ENCODE data around the gene SEZ6L. TPM values are rescaled to one million over a fixed set of nuclear protein-coding genes. Genes with fewer than 3 reads are reported as not detected.

Gene SEZ6L
- total RNA-seq, 1 donor from 2014 or later, result 0.04 TPM

DNA sequence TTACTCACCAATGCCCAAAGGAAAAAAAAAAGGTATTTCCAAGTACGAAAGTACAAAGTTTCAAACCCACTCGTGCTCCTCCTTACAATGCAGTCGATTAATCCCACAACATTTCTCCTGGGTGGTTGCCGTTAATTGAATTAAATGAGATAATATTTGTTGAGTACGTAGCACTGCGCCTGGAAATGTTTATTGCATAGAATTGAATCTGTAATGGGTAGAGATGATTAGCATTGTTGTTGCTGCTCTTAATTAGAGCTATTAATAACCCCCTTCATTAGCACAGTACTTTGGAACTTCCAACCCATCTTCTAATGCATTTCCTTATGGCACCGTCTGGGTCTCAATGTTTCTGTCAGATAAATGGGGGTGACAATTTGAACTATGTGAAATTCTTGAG is 77.3 kb downstream of the SEZ6L start:
- ATAC-seq, result no peak

DNA sequence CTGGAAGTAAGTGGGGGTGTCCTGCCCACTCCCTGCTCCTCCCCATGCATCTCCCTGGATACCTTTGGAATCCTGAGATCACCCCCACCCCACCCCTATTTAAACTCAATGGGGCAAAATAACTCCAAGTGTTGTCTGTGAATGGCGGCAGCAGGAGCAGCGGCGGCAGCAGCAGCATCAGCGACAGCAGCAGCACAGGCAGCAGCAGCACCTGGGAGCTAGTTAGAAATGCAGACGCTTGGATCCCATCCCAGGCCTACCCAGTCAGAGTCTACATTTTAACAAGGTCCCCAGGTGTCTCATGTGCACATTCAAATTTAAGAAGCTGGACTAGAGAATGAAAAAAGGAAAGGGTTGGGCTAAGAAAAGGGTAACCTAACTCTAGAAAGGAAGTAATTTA is 82.6 kb downstream of the SEZ6L start:
- ATAC-seq, result no peak

DNA sequence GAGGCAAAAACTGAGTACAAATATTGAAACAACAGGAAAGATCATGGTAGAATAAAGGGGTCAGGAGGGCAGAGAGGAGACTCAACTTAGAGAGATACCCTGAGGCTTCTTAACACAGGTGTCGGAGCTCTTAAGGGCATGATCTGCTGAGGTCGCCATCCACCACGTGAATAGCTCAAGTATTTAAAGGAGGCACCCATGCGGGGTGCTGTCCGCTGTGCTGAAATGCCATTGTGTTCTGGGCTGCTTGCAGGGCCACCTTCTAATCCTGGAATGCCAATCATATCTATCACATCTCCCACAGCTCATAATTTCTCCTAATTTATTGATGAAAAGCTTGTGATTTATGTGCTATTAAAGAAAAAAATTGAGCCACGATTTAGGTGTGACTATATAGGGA is 90.2 kb downstream of the SEZ6L start:
- ATAC-seq, result no peak

DNA sequence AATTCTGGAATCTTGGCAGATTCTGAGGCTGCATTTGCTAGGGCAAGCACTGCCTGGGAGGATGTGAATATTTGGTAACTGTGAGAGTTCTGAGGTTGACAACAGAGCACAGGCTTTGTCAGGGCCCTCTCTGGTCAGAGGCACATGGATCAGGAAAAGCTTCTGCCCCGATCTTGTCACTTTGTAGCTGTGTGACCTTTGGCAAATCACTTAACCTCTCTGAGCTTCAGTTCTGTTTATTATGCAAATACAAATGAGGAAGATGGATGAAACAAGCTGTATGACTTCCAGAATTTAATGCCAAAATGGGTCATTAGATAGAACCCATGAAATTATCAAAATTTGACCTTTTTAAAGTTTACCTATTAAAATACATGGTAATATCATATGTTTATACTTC is 94.9 kb downstream of the SEZ6L start:
- no peak for ATAC-seq

DNA sequence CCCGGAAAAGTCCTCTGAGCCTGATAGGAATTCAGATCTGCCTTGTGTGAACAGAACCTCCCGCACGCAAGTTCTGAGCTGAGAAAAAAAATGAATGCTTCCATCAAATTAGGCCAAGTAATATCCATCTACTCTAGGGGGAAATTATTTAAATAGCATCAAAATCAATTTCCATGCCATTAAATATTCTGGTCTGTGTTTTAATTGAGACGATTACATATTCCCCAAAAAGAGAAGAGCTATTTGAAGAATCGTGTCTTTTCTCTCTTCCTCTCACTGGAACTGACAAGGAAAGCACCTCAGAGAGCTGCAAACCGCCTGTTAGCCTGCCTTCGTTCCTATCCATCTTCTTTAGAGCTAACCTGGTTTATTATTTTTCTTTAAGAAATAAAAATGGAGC is 96.0 kb downstream of the SEZ6L start:
- ATAC-seq, result no peak

DNA sequence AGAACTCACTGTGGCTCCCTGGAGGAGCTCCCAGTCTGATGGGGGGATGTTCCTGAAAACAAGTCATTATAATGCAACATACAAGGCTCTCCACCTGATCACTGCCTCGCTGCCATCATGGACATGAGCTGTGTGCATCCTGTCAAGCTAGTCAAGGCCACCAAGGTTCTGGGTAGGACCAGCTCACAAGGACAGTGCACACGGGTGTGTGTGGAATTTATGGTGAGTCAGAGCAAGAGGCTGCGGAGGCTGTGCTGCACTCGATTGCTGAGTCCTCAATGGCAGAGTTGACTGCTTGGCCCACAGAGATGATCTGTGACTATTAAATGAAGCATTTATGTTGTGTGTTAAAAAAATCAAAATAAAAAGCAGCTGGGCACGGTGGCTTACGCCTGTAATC is 96.6 kb downstream of the SEZ6L start:
- ATAC-seq, result no peak

DNA sequence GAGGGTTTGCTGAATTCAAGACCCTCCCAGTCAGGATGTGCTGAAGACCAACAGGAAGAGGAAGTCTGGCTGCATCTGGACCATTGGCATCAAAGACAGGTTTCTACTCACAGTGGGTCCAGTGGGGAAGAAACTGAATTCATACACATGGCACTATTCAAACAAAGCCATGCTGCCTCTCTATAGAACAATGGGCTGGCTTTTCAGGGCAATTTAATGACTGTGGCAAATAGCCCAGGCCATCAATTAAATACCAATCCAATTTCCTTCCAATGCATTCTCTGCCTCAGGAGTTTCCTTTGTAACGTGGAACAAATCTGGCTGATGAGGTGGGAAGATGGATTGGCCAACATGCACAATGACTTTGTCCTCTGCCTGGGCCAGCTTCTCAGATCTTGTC is 98.6 kb downstream of the SEZ6L start:
- ATAC-seq, result no peak

DNA sequence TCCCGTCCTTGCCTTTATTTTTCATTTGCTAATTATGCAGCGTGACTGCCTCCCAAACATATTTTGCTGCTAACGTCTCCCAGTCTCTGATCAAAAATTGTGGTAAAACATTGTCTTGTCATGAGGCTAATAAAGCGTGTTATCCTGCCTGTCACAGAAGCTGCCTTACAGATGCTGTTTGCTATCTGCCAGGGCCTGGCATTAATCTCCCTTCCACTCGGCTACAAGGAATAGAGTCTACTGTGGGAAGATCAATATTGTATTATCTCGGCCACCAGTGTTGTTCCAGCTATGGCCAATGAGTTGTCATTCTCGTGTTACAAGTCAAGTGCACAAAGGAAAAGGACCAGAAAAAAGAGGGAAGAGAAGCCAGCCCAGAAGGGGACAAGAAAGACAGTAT is 100.3 kb downstream of the SEZ6L start:
- no peak for ATAC-seq

DNA sequence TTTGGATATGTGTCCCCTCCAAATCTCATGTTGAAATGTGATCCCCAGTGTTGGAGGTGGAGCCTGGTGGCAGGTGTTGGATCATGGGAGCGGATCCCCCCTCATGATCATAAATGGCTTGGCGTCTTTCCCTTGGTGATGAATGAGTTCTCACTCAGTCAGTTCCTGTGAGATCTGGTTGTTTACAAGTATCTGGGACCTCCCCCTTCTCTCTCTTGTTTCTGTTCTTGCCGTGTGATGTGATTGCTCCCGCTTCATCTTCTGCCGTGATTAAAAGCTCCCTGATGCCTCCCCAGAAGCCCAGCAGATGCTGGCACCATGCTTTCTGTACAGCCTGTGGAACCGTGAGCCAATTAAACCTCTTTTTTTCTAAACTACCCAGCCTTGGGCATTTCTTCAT is 102.2 kb downstream of the SEZ6L start:
- no peak for ATAC-seq

DNA sequence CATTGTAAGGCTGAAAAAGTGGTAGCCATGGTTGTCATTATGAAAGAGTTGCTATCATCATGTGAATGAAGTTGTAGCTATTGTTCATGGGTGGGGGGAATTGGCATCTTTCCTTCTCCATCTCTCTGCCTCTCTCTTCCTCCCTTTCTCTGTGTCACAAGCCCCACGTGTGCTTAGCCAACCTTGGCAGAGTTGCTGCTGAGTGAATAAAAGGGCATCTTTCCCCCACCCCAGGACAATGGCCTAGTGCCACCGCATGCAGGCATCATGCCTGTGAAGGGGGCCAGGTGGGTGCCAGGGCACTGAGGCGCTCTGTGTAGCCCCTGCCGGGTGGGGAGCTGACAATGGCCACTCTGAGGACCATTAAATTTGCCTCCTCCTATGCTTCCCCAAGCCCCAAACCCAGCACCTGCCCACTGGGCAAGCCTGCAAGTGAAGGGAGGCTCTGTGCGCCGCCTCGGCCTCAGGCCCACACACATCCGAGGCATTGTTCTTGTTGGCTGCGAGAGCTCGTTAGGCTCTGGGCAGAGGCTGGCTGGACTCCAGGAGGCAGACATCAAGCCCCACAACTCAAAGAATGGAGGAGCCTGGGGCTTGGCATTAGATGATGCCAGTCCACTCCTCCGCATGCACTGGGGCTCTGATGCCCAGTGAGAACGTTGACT is 103.9 kb downstream of the SEZ6L start:
- no peak for ATAC-seq

DNA sequence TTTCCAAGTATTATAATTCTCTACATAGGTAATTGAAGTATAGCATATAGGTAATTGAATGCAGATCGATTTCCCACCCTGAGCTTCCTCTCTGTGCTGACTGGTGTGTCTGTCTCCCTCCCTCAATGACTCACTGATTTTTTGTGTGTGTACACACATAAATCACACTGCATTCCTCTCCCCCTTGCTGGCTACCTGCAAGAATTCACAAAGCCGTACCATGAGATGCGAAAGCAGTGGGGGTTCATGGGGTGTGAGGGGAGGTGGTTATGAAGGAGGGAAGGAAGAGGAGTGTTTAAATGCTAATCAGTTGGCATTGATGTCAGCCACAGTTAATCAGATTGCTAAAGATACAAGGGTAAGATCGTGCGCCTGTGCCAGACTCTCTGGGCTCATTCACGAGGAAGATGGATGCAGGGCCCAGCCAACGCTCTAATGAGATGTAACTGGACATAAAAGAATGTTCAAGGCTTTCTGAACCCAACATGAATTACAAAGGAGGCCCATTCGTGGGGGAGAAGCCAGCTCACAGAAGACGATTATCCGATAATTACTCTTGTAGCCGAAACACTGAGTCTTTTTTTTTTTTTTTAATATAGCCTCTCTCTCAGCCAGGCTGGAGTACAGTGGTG is 107.4 kb downstream of the SEZ6L start:
- no peak for ATAC-seq

DNA sequence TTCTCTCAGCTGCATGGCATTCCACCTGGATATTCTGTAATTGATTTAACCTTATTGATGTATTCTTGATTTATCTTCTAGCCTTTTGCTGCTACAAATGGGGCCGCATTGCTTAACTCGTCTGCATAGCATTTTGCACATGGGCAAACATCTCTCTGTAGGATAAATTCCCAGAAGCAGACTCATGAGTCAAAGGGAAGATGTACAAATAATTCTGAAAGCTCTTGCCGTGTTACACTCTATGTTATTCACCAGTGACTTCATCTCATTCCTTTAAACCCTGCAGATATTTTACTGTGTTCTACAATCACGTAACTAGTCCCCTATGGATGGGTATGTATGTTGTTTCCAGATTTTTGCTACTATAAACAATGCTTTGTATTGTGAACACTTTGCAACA is 112.7 kb downstream of the SEZ6L start:
- ATAC-seq, result no peak

DNA sequence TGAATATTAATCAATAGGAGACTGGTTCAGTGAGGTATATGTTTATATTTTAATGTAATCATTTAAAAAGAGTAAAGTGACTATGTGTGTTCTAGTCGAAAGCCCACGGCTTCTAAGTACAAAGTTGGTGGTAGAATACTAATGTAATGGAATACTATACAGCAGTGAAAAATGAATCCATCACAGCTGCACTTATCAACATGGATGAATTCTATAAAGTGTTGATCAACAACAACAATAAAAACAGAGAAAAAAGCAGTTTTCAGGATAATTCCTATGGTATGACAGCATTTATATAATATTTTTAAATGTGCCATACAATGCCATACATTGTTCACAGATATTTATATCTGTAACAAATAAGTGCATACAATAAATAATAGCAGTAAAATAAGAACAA is 114.1 kb downstream of the SEZ6L start:
- no peak for ATAC-seq

DNA sequence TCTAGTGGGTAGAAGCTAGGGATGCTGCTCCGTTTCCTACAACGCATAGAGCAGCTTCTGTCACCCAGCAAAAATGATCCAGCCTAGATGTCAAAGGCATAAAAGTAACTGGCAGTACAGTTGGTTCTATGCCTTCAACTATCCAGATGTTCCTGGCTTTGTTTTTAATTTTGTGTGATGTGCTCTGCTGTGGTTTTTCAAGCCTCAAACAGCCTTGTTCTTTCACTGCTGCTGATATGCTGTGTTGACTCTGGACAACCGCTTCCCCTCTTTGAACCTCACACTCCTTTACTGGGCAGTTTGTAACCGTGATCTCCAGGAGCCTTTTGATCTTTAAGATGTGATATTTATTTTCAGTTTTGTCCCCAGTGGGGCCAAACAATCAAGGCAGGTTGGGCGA is 116.4 kb downstream of the SEZ6L start:
- no peak for ATAC-seq

DNA sequence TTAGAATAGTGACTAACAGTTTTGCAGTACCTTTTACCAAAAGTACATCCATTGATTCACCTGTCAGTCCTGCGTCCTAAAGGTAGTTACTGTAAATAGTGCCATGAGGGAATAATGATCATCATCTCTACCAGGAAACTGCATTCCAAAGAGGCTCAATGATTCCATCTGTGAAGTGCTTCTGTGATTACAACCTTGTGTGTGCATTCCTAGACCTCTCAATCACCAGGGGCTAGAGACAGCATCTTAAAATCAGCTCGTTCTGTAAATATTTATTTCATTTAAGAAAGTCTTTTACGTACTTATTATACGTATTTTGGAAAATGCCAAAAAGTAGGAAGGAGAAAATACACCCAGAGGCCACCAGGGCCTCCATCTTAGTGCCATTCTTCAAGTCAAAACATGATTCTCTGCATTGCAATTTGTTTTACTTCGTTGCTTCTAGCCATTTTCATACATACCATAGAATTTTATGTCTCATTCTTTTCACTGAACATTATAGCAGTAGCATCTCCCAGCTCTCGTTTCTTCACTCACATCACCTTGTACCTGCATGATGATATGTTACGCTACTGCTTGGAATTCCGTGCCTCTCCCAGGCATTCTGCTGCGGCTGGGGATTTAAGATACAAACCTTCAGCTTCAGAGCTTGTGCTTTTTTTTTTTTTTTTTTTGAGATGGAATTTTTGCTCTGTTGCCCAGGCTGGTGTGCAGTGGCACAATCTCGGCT is 117.0 kb downstream of the SEZ6L start:
- ATAC-seq, result no peak

DNA sequence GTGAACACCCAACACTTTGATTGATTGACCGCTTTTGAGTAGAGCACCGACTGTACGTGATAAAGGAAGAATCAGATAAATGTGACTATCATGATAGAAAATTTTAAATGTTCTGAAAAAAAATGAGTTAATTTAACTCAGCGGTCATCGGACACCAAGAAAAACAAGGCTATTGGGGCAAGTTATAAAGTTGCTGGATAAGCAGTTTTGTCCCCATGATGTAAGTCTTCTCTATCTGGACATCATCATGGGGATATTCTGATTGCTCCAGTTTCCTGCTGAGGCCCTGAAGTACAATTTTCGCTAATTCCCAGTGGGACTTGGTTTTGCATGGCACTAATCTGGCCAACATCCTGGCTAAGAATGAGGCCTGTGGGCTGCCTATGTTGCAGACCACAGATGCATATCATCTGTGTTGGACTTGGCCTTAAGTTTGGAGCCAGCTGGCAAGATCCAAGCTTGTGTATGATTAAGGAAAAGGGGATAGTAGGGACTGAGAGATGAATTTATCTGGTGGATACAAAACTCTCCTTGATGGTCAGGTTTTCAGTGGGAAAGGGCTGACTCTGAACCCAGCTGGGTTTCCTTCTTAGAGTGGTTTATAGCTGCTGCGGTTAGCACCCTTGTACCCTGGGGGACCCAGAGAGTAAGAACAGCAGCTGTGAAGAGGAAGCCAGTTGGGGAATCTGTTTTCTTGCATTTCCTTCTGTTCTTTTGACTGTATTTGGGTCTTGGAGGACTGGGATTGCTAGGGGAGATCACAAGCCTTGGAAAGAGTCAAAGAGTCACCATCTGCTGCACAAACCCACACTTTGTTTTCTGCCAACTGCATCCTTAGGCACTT is 118.3 kb downstream of the SEZ6L start:
- no peak for ATAC-seq

DNA sequence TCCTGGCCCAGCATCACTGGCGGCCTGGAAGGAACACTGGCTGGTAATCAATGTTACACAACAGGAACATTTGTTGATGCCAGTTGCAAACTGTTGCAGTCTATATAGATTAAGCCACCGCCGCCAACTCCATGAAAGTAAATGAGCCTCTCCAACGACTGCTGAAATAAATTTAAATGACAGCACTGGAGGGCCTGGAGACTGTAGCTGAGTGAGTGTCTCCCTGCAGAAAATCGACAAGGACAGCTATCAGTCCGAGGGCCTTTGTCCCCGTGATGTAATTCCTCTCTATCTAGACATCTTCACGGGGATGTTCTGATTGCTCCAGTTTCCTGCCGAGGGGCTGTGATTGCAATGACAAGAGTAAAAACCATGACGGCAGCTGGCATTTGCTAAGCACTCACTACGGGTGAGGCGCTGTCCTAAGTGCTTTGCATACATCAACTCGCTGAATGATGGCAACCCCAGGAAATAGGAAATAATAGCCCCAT is 120.4 kb downstream of the SEZ6L start:
- no peak for ATAC-seq

DNA sequence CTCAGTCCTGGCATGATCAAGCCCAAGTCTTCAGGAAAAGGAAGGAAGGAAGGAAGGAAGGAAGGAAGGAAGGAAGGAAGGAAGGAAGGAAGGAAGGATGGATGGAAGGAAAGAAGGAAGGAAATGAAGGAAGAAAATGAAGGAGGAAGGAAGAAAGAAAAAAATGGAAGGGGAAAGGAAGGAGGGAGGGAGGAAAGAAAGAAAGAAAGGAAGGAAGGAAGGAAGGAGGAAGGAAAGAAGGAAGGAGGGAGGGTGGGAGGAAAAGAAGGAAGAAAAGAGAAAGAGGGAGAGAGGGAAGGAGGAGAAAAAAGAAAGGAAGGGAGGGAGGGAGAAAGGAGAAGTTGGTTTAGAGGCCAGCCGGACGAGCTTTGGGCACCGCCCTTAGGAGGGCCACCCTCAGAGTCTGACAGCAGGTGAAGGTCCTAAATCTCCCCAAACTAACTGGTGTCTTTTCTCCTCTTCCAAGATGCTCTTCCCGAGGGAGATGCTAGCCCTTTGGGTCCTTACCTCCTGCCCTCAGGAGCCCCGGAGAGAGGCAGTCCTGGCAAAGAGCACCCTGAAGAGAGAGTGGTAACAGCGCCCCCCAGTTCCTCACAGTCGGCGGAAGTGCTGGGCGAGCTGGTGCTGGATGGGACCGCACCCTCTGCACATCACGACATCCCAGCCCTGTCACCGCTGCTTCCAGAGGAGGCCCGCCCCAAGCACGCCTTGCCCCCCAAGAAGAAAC is 122.8 kb downstream of the SEZ6L start:
- ATAC-seq, result no peak

DNA sequence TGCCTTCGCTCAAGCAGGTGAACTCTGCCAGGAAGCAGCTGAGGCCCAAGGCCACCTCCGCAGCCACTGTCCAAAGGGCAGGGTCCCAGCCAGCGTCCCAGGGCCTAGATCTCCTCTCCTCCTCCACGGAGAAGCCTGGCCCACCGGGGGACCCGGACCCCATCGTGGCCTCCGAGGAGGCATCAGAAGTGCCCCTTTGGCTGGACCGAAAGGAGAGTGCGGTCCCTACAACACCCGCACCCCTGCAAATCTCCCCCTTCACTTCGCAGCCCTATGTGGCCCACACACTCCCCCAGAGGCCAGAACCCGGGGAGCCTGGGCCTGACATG is 123.4 kb downstream of the SEZ6L start:
- peak; percentile 9 for ATAC-seq

DNA sequence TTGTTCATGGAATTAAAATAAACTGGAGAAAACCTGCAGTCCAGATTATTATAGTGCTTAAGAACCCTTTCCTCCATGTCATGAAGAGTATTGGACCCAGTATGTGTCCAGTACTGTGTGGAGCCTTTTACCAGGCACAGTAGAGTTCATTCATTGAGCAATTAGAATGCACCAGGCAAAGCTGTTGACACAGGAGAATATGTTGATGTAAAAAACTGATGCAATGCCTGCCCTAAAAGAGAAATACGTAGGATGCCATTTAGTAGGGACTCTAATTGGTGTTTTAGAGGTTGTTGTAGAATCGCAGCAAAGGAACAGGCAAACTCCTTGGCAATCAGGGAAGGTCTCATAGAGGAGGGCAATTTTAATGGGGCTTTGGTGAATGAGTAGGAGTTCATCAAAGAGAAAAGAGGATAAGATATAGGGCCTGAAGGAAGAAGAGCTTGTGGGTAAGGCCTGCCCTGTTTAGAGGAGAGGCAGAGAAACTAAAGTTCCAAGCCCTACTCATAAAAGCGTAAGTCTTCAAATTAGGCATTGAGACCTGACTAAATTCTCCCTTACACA is 126.4 kb downstream of the SEZ6L start:
- ATAC-seq, result no peak

DNA sequence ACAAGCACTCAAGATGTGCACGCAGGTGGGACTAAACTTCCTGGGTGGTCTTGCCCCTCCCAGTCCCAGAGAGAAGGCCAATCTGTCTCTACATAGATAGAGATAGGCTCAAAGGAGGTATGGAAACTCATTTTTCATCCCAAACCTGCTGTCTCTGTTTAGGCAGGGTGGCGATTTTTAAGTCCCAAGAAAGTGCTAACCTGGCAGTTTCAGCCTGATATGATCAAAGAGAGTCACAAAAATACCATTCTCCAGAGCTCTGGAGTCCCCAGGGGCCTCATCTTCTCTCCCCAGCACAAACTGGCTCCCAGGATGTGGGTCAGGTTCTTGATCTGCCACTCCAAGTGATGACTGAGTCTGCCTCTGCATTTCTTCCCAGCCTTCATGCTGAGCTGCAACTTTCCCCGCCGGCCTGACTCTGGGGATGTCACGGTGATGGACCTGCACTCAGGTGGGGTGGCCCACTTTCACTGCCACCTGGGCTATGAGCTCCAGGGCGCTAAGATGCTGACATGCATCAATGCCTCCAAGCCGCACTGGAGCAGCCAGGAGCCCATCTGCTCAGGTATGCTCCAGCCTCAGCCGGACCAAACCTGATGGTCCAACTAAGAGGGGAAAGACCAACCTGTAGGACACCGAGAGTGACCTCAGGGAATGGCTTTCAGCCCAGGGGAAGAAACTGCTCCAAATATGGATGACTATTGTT is 129.5 kb downstream of the SEZ6L start:
- no peak for ATAC-seq

DNA sequence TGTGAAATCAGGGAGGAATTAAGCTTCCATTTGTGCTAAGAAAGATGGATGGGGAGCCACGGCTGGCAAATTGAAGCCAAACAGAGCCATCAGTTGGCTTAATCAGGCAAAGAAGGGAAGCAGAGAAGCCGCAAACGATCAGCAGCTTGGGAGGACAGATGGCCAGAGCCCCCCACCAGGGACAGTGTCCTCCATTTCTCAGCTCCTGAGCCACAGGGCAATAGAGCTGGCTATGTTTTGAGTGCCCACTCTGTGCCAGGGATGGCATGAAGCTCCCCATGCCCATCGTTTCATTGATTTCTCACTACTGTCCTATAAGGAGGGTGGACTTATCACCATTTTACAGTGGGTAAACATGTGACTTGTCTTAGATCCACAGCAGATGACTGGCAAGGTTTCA is 133.5 kb downstream of the SEZ6L start:
- no peak for ATAC-seq
